WTC11 (cell line): ENCODE results near the gene AKAP7. TPM values are rescaled to one million over a fixed set of nuclear protein-coding genes. Genes with fewer than 3 reads are reported as not detected.
"Not testable (repeated sequence)": the region's sequence is repeated elsewhere in the genome, so short reads cannot be mapped to it uniquely, and the experiment has no call there.

ENCODE experiments used
- ATAC-seq: fragments of 200-7000 bp; cut with Tn5 transposase; 2 replicates; pipeline ENCODE4 v1.10.0; 2021; ENCODE audit warnings: mild to moderate bottlenecking, moderate library complexity
- CTCF ChIA-PET: fragments of 300-600 bp; sonication (Branson Sonifier 250); formaldehyde crosslinking; loops from one replicate; lab custom pipeline; 2021; ENCODE audit warnings: antibody characterized with exemption; lab: Charles Lee
- POLR2A ChIA-PET: fragments of 350-600 bp; sonication (Branson Sonifier 250); formaldehyde crosslinking; loops from one replicate; lab custom pipeline; 2021; ENCODE audit warnings: antibody characterized with exemption; lab: Charles Lee
- DNase-seq: peaks from one replicate; pipeline ENCODE4 v3.0.0; 2021; ENCODE audit warnings: low spot score
- H3K27ac Mint-ChIP-seq: 2 replicates; pipeline ENCODE4 v1.8.0; 2021; ENCODE audit warnings: mixed read lengths
- H3K27me3 Mint-ChIP-seq: 2 replicates; pipeline ENCODE4 v1.8.0; 2021; ENCODE audit warnings: low read depth, mild to moderate bottlenecking, moderate library complexity, mixed read lengths
- H3K36me3 Mint-ChIP-seq: 2 replicates; pipeline ENCODE4 v1.8.0; 2021; ENCODE audit warnings: mixed read lengths
- H3K4me1 Mint-ChIP-seq: 2 replicates; pipeline ENCODE4 v1.8.0; 2022; ENCODE audit warnings: mixed read lengths
- H3K4me3 Mint-ChIP-seq: 2 replicates; pipeline ENCODE4 v1.8.0; 2021; ENCODE audit warnings: mild to moderate bottlenecking, moderate library complexity, mixed read lengths
- H3K9me3 Mint-ChIP-seq: 2 replicates; pipeline ENCODE4 v1.8.0; 2021; ENCODE audit warnings: mixed read lengths
- CBFB ChIP-seq: sonication (generic); formaldehyde crosslinking; IDR thresholded peaks from 2 replicates; pipeline ENCODE4 v1.8.1; 2022; ENCODE audit warnings: mild to moderate bottlenecking, low read depth, missing genetic modification reagents
- JUN ChIP-seq: sonication (generic); formaldehyde crosslinking; IDR thresholded peaks from 2 replicates; pipeline ENCODE4 v1.8.0; 2023; ENCODE audit warnings: mild to moderate bottlenecking, missing genetic modification reagents
- NFATC4 ChIP-seq: fragments of 250-450 bp; sonication (Bioruptor Pico); IDR thresholded peaks from 2 replicates; pipeline ENCODE4 v1.9.0; 2021; ENCODE audit warnings: mild to moderate bottlenecking
- NFYB ChIP-seq: sonication (generic); formaldehyde crosslinking; conservative IDR thresholded peaks from 2 replicates; pipeline ENCODE4 v1.8.0; 2022; ENCODE audit warnings: low read depth, missing genetic modification reagents
- NR1H2 ChIP-seq: sonication (generic); formaldehyde crosslinking; IDR thresholded peaks from 2 replicates; pipeline ENCODE4 v1.9.0; 2021; ENCODE audit warnings: mild to moderate bottlenecking, moderate library complexity, missing genetic modification reagents
- NR3C1 ChIP-seq: sonication (generic); formaldehyde crosslinking; conservative IDR thresholded peaks from 2 replicates; pipeline ENCODE4 v1.8.1; 2023; ENCODE audit warnings: low read depth, mild to moderate bottlenecking, missing genetic modification reagents
- total RNA-seq: library from RNA; stranded (reverse); gene quantifications from 3 replicates; pipeline ENCODE4 v1.2.3, GENCODE V29; 2021
- TF ChIP-seq, protein P1 (sequence below): sonication (generic); formaldehyde crosslinking; IDR thresholded peaks from 2 replicates; pipeline ENCODE4 v1.8.1; 2023; ENCODE audit warnings: mild to moderate bottlenecking, missing genetic modification reagents, borderline replicate concordance
- TF ChIP-seq, protein P2 (sequence below): fragments of 250-450 bp; sonication (Bioruptor Pico); IDR thresholded peaks from 2 replicates; pipeline ENCODE4 v1.9.0; 2021; ENCODE audit warnings: mild to moderate bottlenecking
- TF ChIP-seq, protein P3 (sequence below): sonication (generic); formaldehyde crosslinking; IDR thresholded peaks from 2 replicates; pipeline ENCODE4 v1.8.1; 2022; ENCODE audit warnings: missing genetic modification reagents, borderline replicate concordance
- TF ChIP-seq, protein P4 (sequence below): fragments of 250-450 bp; sonication (Bioruptor Pico); IDR thresholded peaks from 2 replicates; pipeline ENCODE4 v1.9.0; 2021; ENCODE audit warnings: mild to moderate bottlenecking
- TF ChIP-seq, protein P5 (sequence below): sonication (generic); formaldehyde crosslinking; IDR thresholded peaks from 2 replicates; pipeline ENCODE4 v1.8.1; 2022; ENCODE audit warnings: mild to moderate bottlenecking, missing genetic modification reagents, moderate library complexity, borderline replicate concordance

AKAP7 gene
- total RNA-seq, 1 experiment from 2014 or later, result 10.9 TPM

DNA sequence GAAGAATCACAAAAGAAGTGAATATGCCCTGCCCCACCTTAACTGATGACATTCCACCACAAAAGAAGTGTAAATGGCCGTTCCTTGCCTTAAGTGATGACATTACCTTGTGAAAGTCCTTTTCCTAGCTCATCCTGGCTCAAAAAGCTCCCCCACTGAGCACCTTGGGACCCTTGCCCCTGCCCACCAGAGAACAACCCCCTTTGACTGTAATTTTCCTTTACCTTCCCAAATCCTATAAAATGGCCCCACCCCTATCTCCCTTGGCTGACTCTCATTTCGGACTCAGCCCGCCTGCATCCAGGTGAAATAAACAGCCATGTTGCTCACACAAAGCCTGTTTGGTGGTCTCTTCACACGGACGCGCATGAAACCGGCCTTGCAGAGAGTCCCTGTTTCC, 165.6 kb downstream of the AKAP7 start:
- CTCF ChIA-PET, result not testable (repeated sequence)
- H3K27ac Mint-ChIP-seq, result peak overlapping the region; percentile 82
- TF ChIP-seq, protein P1, sequence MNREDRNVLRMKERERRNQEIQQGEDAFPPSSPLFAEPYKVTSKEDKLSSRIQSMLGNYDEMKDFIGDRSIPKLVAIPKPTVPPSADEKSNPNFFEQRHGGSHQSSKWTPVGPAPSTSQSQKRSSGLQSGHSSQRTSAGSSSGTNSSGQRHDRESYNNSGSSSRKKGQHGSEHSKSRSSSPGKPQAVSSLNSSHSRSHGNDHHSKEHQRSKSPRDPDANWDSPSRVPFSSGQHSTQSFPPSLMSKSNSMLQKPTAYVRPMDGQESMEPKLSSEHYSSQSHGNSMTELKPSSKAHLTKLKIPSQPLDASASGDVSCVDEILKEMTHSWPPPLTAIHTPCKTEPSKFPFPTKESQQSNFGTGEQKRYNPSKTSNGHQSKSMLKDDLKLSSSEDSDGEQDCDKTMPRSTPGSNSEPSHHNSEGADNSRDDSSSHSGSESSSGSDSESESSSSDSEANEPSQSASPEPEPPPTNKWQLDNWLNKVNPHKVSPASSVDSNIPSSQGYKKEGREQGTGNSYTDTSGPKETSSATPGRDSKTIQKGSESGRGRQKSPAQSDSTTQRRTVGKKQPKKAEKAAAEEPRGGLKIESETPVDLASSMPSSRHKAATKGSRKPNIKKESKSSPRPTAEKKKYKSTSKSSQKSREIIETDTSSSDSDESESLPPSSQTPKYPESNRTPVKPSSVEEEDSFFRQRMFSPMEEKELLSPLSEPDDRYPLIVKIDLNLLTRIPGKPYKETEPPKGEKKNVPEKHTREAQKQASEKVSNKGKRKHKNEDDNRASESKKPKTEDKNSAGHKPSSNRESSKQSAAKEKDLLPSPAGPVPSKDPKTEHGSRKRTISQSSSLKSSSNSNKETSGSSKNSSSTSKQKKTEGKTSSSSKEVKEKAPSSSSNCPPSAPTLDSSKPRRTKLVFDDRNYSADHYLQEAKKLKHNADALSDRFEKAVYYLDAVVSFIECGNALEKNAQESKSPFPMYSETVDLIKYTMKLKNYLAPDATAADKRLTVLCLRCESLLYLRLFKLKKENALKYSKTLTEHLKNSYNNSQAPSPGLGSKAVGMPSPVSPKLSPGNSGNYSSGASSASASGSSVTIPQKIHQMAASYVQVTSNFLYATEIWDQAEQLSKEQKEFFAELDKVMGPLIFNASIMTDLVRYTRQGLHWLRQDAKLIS (CRISPR knock-in tag), result peak; percentile 18; the same call in 1 of the 2 replicates
- TF ChIP-seq, all 79 proteins: peak for 1; not testable (repeated sequence) for 78
- Mint-ChIP-seq H3K36me3 (peaks cover 76% of the 10 kb centered on the region), H3K4me1 (peaks cover 84% of the 10 kb centered on the region), H3K4me3 (peak overlapping the region; percentile 85; the same call in 1 of the 2 replicates)
- DNase-seq, H3K9me3 Mint-ChIP-seq, ATAC-seq, POLR2A ChIA-PET, H3K27me3 Mint-ChIP-seq: not testable (repeated sequence)

DNA sequence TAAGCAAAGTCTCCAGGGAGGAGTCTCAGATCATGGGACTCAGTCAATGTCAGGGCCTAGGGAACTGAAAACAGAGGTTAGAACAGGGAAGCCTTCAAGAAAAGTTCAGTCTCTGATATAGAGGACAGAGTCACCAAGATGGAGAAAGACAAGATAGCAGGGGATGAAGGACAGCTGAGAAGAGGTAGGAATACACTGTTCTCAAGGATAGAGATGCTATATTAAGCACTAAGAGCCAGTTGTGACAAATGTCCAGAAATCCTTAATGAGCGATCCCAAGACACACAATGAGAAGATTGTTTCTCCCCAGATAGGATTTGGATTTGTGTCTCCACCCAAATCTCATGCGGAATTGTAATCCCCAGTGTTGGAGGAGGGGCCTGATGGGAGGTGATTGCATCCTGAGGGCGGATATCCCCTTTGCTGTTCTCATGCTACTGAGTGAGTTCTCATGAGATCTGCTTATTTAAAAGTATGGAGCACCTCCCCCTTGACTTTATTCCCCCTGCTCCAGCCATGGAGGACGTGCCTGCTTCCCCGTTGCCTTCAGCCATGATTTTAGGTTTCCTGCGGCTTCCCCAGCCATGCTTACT, 168.2 kb downstream of the AKAP7 start:
- peak overlapping the region; percentile 22 for H3K27ac Mint-ChIP-seq
- TF ChIP-seq NR1H2 (CRISPR knock-in tag) (no peak), CBFB (CRISPR knock-in tag) (no peak), NFATC4 (CRISPR knock-in tag) (0 out of 2 replicates have a peak, but pooled peaks have one; percentile 77), NFYB (CRISPR knock-in tag) (no peak), JUN (CRISPR knock-in tag) (no peak)
- TF ChIP-seq, protein P2, sequence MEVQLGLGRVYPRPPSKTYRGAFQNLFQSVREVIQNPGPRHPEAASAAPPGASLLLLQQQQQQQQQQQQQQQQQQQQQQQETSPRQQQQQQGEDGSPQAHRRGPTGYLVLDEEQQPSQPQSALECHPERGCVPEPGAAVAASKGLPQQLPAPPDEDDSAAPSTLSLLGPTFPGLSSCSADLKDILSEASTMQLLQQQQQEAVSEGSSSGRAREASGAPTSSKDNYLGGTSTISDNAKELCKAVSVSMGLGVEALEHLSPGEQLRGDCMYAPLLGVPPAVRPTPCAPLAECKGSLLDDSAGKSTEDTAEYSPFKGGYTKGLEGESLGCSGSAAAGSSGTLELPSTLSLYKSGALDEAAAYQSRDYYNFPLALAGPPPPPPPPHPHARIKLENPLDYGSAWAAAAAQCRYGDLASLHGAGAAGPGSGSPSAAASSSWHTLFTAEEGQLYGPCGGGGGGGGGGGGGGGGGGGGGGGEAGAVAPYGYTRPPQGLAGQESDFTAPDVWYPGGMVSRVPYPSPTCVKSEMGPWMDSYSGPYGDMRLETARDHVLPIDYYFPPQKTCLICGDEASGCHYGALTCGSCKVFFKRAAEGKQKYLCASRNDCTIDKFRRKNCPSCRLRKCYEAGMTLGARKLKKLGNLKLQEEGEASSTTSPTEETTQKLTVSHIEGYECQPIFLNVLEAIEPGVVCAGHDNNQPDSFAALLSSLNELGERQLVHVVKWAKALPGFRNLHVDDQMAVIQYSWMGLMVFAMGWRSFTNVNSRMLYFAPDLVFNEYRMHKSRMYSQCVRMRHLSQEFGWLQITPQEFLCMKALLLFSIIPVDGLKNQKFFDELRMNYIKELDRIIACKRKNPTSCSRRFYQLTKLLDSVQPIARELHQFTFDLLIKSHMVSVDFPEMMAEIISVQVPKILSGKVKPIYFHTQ, result 0 out of 2 replicates have a peak, but pooled peaks have one; percentile 9
- TF ChIP-seq, protein P3, sequence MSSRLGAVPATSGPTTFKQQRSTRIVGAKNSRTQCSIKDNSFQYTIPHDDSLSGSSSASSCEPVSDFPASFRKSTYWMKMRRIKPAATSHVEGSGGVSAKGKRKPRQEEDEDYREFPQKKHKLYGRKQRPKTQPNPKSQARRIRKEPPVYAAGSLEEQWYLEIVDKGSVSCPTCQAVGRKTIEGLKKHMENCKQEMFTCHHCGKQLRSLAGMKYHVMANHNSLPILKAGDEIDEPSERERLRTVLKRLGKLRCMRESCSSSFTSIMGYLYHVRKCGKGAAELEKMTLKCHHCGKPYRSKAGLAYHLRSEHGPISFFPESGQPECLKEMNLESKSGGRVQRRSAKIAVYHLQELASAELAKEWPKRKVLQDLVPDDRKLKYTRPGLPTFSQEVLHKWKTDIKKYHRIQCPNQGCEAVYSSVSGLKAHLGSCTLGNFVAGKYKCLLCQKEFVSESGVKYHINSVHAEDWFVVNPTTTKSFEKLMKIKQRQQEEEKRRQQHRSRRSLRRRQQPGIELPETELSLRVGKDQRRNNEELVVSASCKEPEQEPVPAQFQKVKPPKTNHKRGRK, result no peak
- TF ChIP-seq, protein P4, sequence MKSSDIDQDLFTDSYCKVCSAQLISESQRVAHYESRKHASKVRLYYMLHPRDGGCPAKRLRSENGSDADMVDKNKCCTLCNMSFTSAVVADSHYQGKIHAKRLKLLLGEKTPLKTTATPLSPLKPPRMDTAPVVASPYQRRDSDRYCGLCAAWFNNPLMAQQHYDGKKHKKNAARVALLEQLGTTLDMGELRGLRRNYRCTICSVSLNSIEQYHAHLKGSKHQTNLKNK, result peak; percentile 84
- H3K9me3 Mint-ChIP-seq, result peaks cover 10% of the 10 kb centered on the region
- POLR2A ChIA-PET, result no interaction called here
- peaks cover 61% of the 10 kb centered on the region for H3K4me1 Mint-ChIP-seq
- CTCF ChIA-PET, result no interaction called here
- DNase-seq (no peak), ATAC-seq (peak; percentile 70)
- peaks cover 71% of the 10 kb centered on the region for H3K36me3 Mint-ChIP-seq
- H3K27me3 Mint-ChIP-seq, result no peaks in the 10 kb centered on the region
- peak overlapping the region; percentile 12 for H3K4me3 Mint-ChIP-seq

DNA sequence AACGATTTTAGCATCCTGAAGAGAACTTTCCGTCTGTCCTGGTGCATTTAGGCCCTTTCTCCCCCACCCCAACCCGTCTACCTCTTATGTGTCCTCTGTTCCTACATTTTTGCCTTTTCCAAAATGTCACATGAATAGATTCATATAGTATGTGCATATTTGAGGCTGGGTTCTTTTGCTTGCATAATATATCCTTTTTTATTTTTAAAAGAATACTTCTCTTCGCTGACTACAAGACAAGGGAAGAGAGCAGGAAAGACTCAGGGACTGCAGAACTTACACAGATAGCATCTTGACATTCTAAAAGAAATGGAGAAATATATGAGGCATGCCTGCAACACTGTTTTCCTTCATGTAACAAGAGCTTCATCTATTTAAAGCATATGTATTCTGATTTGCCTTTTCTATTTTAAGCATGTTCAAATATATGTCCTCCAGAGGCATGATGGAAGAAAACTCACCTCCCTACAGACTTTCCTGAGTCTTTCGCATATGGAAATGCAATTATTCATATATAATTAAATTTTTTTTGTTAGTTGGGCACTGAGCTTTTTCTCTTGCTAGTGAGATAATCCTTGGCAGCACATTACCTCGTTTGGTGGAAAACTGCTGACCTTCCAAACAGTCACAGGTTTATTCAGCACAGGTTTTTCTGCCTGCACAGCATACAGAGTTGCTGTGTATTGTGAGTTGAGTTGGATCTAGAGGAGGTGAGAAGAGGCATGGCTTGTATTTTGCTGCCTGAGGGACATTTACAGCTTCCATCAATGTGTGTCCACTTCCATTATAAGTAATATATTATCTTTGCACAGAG, 170.0 kb downstream of the AKAP7 start:
- no peak for TF ChIP-seq NR3C1 (CRISPR knock-in tag)
- TF ChIP-seq, protein P5, sequence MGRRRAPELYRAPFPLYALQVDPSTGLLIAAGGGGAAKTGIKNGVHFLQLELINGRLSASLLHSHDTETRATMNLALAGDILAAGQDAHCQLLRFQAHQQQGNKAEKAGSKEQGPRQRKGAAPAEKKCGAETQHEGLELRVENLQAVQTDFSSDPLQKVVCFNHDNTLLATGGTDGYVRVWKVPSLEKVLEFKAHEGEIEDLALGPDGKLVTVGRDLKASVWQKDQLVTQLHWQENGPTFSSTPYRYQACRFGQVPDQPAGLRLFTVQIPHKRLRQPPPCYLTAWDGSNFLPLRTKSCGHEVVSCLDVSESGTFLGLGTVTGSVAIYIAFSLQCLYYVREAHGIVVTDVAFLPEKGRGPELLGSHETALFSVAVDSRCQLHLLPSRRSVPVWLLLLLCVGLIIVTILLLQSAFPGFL (CRISPR knock-in tag), result no peak
- Mint-ChIP-seq H3K4me1 (peaks cover 44% of the 10 kb centered on the region), H3K9me3 (peaks cover 25% of the 10 kb centered on the region), H3K27me3 (no peaks in the 10 kb centered on the region), H3K27ac (no peak overlapping the region; the same call in 1 of the 2 replicates), H3K4me3 (no peak overlapping the region), H3K36me3 (peaks cover 73% of the 10 kb centered on the region)
- DNase-seq (no peak), ATAC-seq (no peak)
- ChIA-PET CTCF (interaction anchor here (1.0 kb wide), 1 partner anchor 105 kb away, joined by 3 read pairs; no protein-coding TSS in a partner anchor), POLR2A (no interaction called here)
